Measurements from ENCODE around the gene CDK8. TPM values are rescaled to one million over a fixed set of nuclear protein-coding genes. Genes with fewer than 3 reads are reported as not detected.

CDK8 gene
- polyA plus RNA-seq, 2 of the 4 experiments (the other 2 are of a cell fraction), result 9.9 to 20.9 TPM

DNA sequence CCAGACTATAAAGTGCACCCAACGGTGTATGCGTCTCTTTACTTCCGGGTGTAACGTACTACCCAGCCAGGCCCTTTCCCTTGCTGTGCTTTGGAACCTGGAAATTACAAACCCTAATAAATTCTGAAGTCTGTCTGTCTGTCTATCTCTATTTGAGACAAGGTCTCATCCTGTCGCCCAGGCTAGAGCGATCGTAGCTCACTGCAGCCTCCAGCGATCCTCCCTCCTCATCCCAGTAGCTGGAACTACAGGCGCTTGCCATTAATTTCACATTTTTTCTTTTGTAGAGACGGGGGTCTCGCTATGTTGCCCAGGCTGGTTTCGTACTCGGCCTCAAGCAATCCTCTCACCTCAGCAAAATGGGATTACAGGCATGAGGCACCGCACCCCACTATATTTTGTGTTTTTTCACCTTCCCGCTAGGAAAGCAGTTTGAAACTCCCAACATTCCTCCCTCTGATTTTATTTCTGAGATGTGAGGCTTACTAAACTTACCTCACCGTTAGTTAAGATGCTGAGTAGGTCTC is 31.3 kb upstream of the CDK8 start:
- no peak for FAIRE-seq
- no peaks in the 10 kb centered on the region for H3K9me3 ChIP-seq
- ATAC-seq, result peak; percentile 71 to 74
- H3K4me1 ChIP-seq, result peaks cover 20% of the 10 kb centered on the region; the same call in 2 of the 3 replicates
- peak overlapping the region; percentile 98 for H3K4me3 ChIP-seq
- CTCF ChIA-PET, result no interaction called here
- no peak for DNase-seq (ENCODE audit: low read depth in 1 of 2, low spot score in 1 of 2)
- POLR2A ChIA-PET, result interaction anchor here (0.7 to 1.4 kb wide), 6 partner anchors 10 to 40 kb away, joined by 3 read pairs; no protein-coding TSS in a partner anchor
- TF ChIP-seq MAX (IDR thresholded peaks at IDR 0.05), result no peak
- no peak for TF ChIP-seq EP300 (IDR thresholded peaks at IDR 0.05)
- no peak for TF ChIP-seq JUN (IDR thresholded peaks at IDR 0.05)
- TF ChIP-seq FOSB (CRISPR knock-in tag; IDR thresholded peaks at IDR 0.05), result no peak
- TF ChIP-seq USF2 (IDR thresholded peaks at IDR 0.05), result no peak
- TF ChIP-seq ZNF302 (CRISPR knock-in tag; IDR thresholded peaks at IDR 0.05), result no peak
- TF ChIP-seq ZSCAN20 (CRISPR knock-in tag; IDR thresholded peaks at IDR 0.05), result no peak
- no peak for TF ChIP-seq RCOR1 (IDR thresholded peaks at IDR 0.05; ENCODE audit: low read depth, low read length)
- TF ChIP-seq TFCP2L1 (CRISPR knock-in tag; IDR thresholded peaks at IDR 0.05), result no peak
- no peak for TF ChIP-seq MAFK (IDR thresholded peaks at IDR 0.05; ENCODE audit: partially characterized antibody)
- 31% methylated on average over 16 of the region's 16 CpGs for WGBS (ENCODE audit: missing lambda C conversion rate)
- H3K27ac ChIP-seq, result peak overlapping the region; percentile 100
- peak overlapping the region; percentile 92 for H3K4me2 ChIP-seq

DNA sequence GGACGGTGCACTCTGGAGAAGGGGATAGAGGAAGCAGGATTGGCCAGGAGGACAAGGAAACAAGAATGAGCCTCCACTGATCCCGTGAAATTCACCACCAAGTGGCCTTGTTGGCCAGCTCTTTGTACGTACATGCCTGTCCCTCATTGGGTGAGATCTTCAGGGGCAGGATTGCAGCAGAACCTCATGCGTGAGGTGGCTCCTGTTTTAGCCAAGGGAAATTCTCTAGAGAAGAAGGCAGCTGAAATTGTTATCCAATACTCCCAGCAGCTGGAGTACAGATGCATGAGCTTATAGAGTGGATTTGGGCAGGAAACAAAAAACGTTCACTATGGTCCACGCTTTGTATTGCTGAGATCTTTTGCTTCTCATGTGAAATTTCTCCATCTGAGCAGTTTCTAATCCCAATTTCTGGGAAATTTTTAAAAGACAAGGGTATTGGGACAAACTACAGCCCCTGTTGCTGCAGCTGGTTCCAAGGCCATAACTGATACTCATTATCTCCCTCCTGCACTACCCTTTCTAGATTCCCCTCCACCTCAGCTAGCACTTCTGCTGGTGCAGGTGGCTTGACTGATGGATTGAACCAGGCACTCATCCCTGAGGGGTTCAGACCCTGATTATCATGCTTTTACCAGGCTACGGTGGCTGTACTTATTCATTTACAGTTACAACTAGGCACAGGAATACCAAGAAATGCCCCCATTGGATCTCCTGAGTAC is 27.9 kb upstream of the CDK8 start:
- CTCF ChIA-PET, result no interaction called here
- Histone ChIP-seq H3K9me3 (no peaks in the 10 kb centered on the region), H3K4me2 (no peak overlapping the region), H3K4me3 (no peak overlapping the region), H3K4me1 (peaks cover 5% of the 10 kb centered on the region; the same call in 1 of the 3 replicates), H3K27ac (no peak overlapping the region)
- POLR2A ChIA-PET, result no interaction called here
- ATAC-seq, result no peak
- DNase-seq (ENCODE audit: low read depth in 1 of 2, low spot score in 1 of 2), result no peak
- no peak for TF ChIP-seq CHD4 (IDR thresholded peaks at IDR 0.05; ENCODE audit: borderline replicate concordance)
- TF ChIP-seq MAX (IDR thresholded peaks at IDR 0.05), result no peak
- TF ChIP-seq, protein P1, sequence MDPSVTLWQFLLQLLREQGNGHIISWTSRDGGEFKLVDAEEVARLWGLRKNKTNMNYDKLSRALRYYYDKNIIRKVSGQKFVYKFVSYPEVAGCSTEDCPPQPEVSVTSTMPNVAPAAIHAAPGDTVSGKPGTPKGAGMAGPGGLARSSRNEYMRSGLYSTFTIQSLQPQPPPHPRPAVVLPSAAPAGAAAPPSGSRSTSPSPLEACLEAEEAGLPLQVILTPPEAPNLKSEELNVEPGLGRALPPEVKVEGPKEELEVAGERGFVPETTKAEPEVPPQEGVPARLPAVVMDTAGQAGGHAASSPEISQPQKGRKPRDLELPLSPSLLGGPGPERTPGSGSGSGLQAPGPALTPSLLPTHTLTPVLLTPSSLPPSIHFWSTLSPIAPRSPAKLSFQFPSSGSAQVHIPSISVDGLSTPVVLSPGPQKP (IDR thresholded peaks at IDR 0.05; ENCODE audit: low read depth, low read length), result no peak
- TF ChIP-seq FOSL2 (IDR thresholded peaks at IDR 0.05), result no peak
- no peak for TF ChIP-seq FOSL2 (CRISPR knock-in tag; IDR thresholded peaks at IDR 0.05)
- no peak for TF ChIP-seq RFX5 (IDR thresholded peaks at IDR 0.05)
- no peak for TF ChIP-seq RNF2 (IDR thresholded peaks at IDR 0.05; ENCODE audit: borderline replicate concordance, low read depth)
- no peak for TF ChIP-seq EHMT2 (IDR thresholded peaks at IDR 0.05; ENCODE audit: low read depth)
- no peak for TF ChIP-seq CTCF (IDR thresholded peaks at IDR 0.05)
- no peak for TF ChIP-seq BCL3 (IDR thresholded peaks at IDR 0.05)
- TF ChIP-seq KDM1A (IDR thresholded peaks at IDR 0.05; ENCODE audit: low read depth), result no peak
- no peak for TF ChIP-seq KDM5A (IDR thresholded peaks at IDR 0.05)
- no peak for TF ChIP-seq TFCP2L1 (CRISPR knock-in tag; IDR thresholded peaks at IDR 0.05)
- no peak for TF ChIP-seq HOXA7 (CRISPR knock-in tag; IDR thresholded peaks at IDR 0.05)
- 42% methylated on average over 7 of the region's 7 CpGs for WGBS (ENCODE audit: missing lambda C conversion rate)
- FAIRE-seq, result no peak
